HG02798 (cell line): ENCODE data around the gene KIAA1549.

ENCODE experiments used
- ATAC-seq: cut with Tn5 transposase; IDR thresholded peaks from one replicate; pipeline ENCODE4 v1.9.1; 2021; ENCODE audit warnings: mild to moderate bottlenecking; ENCODE audit not compliant: unreplicated experiment, poor library complexity

Gene KIAA1549

GRCh38 chr7:138913783-138914182 is 67.4 kb downstream of the KIAA1549 start:
- ATAC-seq, result no peak

GRCh38 chr7:138911007-138911406 is 70.2 kb downstream of the KIAA1549 start:
- ATAC-seq, result no peak

GRCh38 chr7:138907850-138908249 is 73.3 kb downstream of the KIAA1549 start:
- ATAC-seq, result no peak

GRCh38 chr7:138907201-138907847 is 73.9 kb downstream of the KIAA1549 start:
- ATAC-seq, result no peak

- no peak for ATAC-seq
Measured at GRCh38 chr7:138903859-138904435, 77.2 kb downstream of the KIAA1549 start.

GRCh38 chr7:138903186-138903820 is 77.9 kb downstream of the KIAA1549 start:
- ATAC-seq, result no peak

GRCh38 chr7:138902161-138902560 is 79.0 kb downstream of the KIAA1549 start:
- no peak for ATAC-seq

GRCh38 chr7:138900035-138900828 is 81.0 kb downstream of the KIAA1549 start:
- ATAC-seq, result no peak

- no peak for ATAC-seq
Measured at GRCh38 chr7:138898802-138899201, 82.4 kb downstream of the KIAA1549 start.

- no peak for ATAC-seq
Measured at GRCh38 chr7:138898255-138898654, 82.9 kb downstream of the KIAA1549 start.

GRCh38 chr7:138895679-138896078 is 85.5 kb downstream of the KIAA1549 start:
- ATAC-seq, result no peak

- ATAC-seq, result no peak
Measured at GRCh38 chr7:138893258-138893657, 87.9 kb downstream of the KIAA1549 start.

- no peak for ATAC-seq
Measured at GRCh38 chr7:138892812-138893211, 88.4 kb downstream of the KIAA1549 start.

GRCh38 chr7:138892006-138892630 is 89.1 kb downstream of the KIAA1549 start:
- no peak for ATAC-seq

GRCh38 chr7:138891446-138891810 is 89.8 kb downstream of the KIAA1549 start:
- ATAC-seq, result no peak

- ATAC-seq, result no peak
Measured at GRCh38 chr7:138890499-138891445, 90.4 kb downstream of the KIAA1549 start.

- ATAC-seq, result no peak
Measured at GRCh38 chr7:138889582-138890498, 91.3 kb downstream of the KIAA1549 start.

- no peak for ATAC-seq
Measured at GRCh38 chr7:138887872-138888656, 93.1 kb downstream of the KIAA1549 start.
